Type B pancreatic cell (in vitro differentiated cells): ENCODE results near the gene ANXA7. TPM values are rescaled to one million over a fixed set of nuclear protein-coding genes. Genes with fewer than 3 reads are reported as not detected.
"Not testable (repeated sequence)": the region's sequence is repeated elsewhere in the genome, so short reads cannot be mapped to it uniquely, and the experiment has no call there.

Experiments
- DNase-seq: peaks from one replicate; pipeline ENCODE4 v3.0.0; 2021; ENCODE audit warnings: mixed read lengths; ENCODE audit not compliant: unreplicated experiment; ENCODE audit errors: extremely low spot score
- H3K27ac Mint-ChIP-seq: 2 replicates; pipeline ENCODE4 v1.8.0; 2021; ENCODE audit warnings: mild to moderate bottlenecking, mixed read lengths
- H3K27me3 Mint-ChIP-seq: 2 replicates; pipeline ENCODE4 v1.8.0; 2021; ENCODE audit warnings: mixed read lengths
- H3K36me3 Mint-ChIP-seq: 2 replicates; pipeline ENCODE4 v1.8.0; 2021; ENCODE audit warnings: mixed read lengths
- H3K4me1 Mint-ChIP-seq: one replicate; pipeline ENCODE4 v1.8.0; 2021; ENCODE audit warnings: mixed read lengths; ENCODE audit not compliant: unreplicated experiment
- H3K4me3 Mint-ChIP-seq: 2 replicates; pipeline ENCODE4 v1.8.0; 2021; ENCODE audit warnings: mild to moderate bottlenecking, mixed read lengths
- H3K9me3 Mint-ChIP-seq: 2 replicates; pipeline ENCODE4 v1.8.0; 2021; ENCODE audit warnings: mixed read lengths
- total RNA-seq: library from RNA; stranded (reverse); gene quantifications from 2 replicates; pipeline ENCODE4 v1.2.1, GENCODE V29; 2021; ENCODE audit warnings: low replicate concordance
- TF ChIP-seq, protein P1 (sequence below): fragments of 200-600 bp; sonication (generic); conservative IDR thresholded peaks from 2 replicates; pipeline ENCODE4 v1.5.0; 2021; ENCODE audit warnings: antibody characterized with exemption, mild to moderate bottlenecking

ANXA7 gene
- total RNA-seq, 1 donor from 2014 or later = 60.6 TPM

GRCh38 chr10:73339436-73339835 is 74.4 kb downstream of the ANXA7 start:
- Mint-ChIP-seq H3K9me3 (no peaks in the 10 kb centered on the region), H3K4me3 (no peak overlapping the region), H3K4me1 (no peaks in the 10 kb centered on the region), H3K27ac (no peak overlapping the region), H3K36me3 (no peaks in the 10 kb centered on the region), H3K27me3 (no peaks in the 10 kb centered on the region)
- no peak for DNase-seq
- TF ChIP-seq, protein P1, sequence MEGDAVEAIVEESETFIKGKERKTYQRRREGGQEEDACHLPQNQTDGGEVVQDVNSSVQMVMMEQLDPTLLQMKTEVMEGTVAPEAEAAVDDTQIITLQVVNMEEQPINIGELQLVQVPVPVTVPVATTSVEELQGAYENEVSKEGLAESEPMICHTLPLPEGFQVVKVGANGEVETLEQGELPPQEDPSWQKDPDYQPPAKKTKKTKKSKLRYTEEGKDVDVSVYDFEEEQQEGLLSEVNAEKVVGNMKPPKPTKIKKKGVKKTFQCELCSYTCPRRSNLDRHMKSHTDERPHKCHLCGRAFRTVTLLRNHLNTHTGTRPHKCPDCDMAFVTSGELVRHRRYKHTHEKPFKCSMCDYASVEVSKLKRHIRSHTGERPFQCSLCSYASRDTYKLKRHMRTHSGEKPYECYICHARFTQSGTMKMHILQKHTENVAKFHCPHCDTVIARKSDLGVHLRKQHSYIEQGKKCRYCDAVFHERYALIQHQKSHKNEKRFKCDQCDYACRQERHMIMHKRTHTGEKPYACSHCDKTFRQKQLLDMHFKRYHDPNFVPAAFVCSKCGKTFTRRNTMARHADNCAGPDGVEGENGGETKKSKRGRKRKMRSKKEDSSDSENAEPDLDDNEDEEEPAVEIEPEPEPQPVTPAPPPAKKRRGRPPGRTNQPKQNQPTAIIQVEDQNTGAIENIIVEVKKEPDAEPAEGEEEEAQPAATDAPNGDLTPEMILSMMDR = no peak

- Mint-ChIP-seq H3K4me1 (no peaks in the 10 kb centered on the region), H3K27me3 (no peaks in the 10 kb centered on the region), H3K27ac (no peak overlapping the region), H3K36me3 (no peaks in the 10 kb centered on the region), H3K4me3 (no peak overlapping the region), H3K9me3 (no peaks in the 10 kb centered on the region)
- TF ChIP-seq, protein P1 = no peak
- no peak for DNase-seq
Measured at GRCh38 chr10:73338801-73339368, 75.0 kb downstream of the ANXA7 start.

GRCh38 chr10:73333202-73333601 is 80.7 kb downstream of the ANXA7 start:
- peaks cover 7% of the 10 kb centered on the region for H3K27me3 Mint-ChIP-seq
- no peaks in the 10 kb centered on the region for H3K36me3 Mint-ChIP-seq
- H3K9me3 Mint-ChIP-seq = no peaks in the 10 kb centered on the region
- H3K4me1 Mint-ChIP-seq = no peaks in the 10 kb centered on the region
- no peak overlapping the region for H3K27ac Mint-ChIP-seq
- H3K4me3 Mint-ChIP-seq = no peak overlapping the region
- TF ChIP-seq, protein P1 = no peak
- no peak for DNase-seq

- H3K36me3 Mint-ChIP-seq = no peaks in the 10 kb centered on the region
- H3K27ac Mint-ChIP-seq = no peak overlapping the region
- TF ChIP-seq, protein P1 = no peak
- H3K27me3 Mint-ChIP-seq = peaks cover 7% of the 10 kb centered on the region
- no peaks in the 10 kb centered on the region for H3K4me1 Mint-ChIP-seq
- no peaks in the 10 kb centered on the region for H3K9me3 Mint-ChIP-seq
- H3K4me3 Mint-ChIP-seq = no peak overlapping the region
- no peak for DNase-seq
Measured at GRCh38 chr10:73332379-73332778, 81.5 kb downstream of the ANXA7 start.

GRCh38 chr10:73328523-73328922 is 85.3 kb downstream of the ANXA7 start:
- H3K27me3 Mint-ChIP-seq, H3K9me3 Mint-ChIP-seq, H3K4me1 Mint-ChIP-seq, DNase-seq, H3K27ac Mint-ChIP-seq, H3K4me3 Mint-ChIP-seq, H3K36me3 Mint-ChIP-seq: not testable (repeated sequence)

GRCh38 chr10:73325290-73325689 is 88.6 kb downstream of the ANXA7 start:
- H3K27ac Mint-ChIP-seq, H3K9me3 Mint-ChIP-seq, H3K27me3 Mint-ChIP-seq, H3K4me3 Mint-ChIP-seq, H3K36me3 Mint-ChIP-seq, H3K4me1 Mint-ChIP-seq, DNase-seq: not testable (repeated sequence)

Other genes starting within 250 kb of the ANXA7 start
- gene ECD, start 246.1 kb downstream of the ANXA7 start, total RNA-seq = 26.5 and 27.9 TPM in 2 replicates
- gene FAM149B1, start 245.9 kb downstream of the ANXA7 start, total RNA-seq = 25.0 and 29.8 TPM in 2 replicates
- gene DNAJC9, start 166.8 kb downstream of the ANXA7 start, total RNA-seq = 28.6 and 41.8 TPM in 2 replicates
- 107 and 115 TPM in 2 replicates for gene MRPS16, start 161.4 kb downstream of the ANXA7 start, total RNA-seq
- 4.9 and 9.7 TPM in 2 replicates for gene CFAP70, start 55.2 kb downstream of the ANXA7 start, total RNA-seq
- 1.8 and 2.8 TPM in 2 replicates for gene MSS51, start 19.5 kb upstream of the ANXA7 start, total RNA-seq
- gene PPP3CB, start 82.0 kb upstream of the ANXA7 start, total RNA-seq = 34.8 and 42.4 TPM in 2 replicates
- gene USP54, start 177.3 kb upstream of the ANXA7 start, total RNA-seq = 45.5 and 54.5 TPM in 2 replicates
- gene MYOZ1, start 227.4 kb upstream of the ANXA7 start, total RNA-seq = 0.36 and 0.82 TPM in 2 replicates
- gene SYNPO2L, start 242.0 kb upstream of the ANXA7 start, total RNA-seq = 0.27 TPM in 1 of 2 replicates, not detected in the other